ENCODE measurements around the gene CACUL1. TPM values are rescaled to one million over a fixed set of nuclear protein-coding genes. Genes with fewer than 3 reads are reported as not detected.
"Not testable (repeated sequence)": the region's sequence is repeated elsewhere in the genome, so short reads cannot be mapped to it uniquely, and the experiment has no call there.

The CACUL1 gene
- total RNA-seq, 1 experiment from 2014 or later, result 38.5 TPM

DNA sequence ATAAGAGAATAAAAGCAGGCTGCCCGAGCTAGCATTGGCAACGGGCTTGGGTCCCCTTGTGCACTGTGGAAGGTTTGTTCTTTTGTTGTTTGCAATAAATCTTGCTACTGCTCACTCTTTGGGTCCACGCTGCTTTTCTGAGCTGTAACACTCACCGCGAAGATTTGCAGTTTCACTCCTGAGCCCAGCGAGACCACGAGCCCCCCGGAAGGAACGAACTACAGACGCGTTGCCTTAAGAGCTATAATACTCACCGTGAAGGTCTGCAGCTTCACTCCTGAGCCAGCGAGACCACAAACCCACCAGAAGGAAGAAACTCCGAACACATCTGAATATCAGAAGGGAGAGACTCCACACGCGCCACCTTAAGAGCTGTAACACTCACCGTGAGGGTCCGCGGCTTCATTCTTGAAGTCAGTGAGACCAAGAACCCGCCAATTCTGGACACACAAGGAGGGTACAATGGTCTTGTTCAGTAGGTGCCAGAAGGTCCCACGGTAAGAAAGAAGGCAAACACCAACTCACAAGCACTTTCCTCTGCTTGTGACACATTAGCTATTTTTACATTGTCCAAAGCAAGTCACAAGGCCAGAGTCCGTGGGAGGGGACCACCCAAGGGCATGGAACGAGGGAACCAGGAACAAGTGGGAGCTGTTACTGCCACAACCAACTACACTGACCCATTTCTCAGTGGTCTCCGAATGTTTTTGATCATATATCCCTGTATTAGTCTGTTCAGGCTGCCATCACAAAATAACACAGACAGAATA is 29.2 kb upstream of the CACUL1 start:
- H3K18ac ChIP-seq (ENCODE audit: insufficient read length, low read depth, low read length), result no peak overlapping the region
- H3K4me1 ChIP-seq (ENCODE audit: insufficient read depth, low read length), result no peaks in the 10 kb centered on the region
- peaks cover 0 to 6% of the 10 kb centered on the region in 2 experiments; a peak in 2 of 4 replicates for H3K4me1 Mint-ChIP-seq
- H4K8ac ChIP-seq (replicated peaks; ENCODE audit: insufficient read length, low read depth, low read length), result no peak overlapping the region
- H3K79me1 ChIP-seq (ENCODE audit: insufficient read depth, low read depth, low read length, poor library complexity, severe bottlenecking), result no peaks in the 10 kb centered on the region
- TF ChIP-seq, protein P1, sequence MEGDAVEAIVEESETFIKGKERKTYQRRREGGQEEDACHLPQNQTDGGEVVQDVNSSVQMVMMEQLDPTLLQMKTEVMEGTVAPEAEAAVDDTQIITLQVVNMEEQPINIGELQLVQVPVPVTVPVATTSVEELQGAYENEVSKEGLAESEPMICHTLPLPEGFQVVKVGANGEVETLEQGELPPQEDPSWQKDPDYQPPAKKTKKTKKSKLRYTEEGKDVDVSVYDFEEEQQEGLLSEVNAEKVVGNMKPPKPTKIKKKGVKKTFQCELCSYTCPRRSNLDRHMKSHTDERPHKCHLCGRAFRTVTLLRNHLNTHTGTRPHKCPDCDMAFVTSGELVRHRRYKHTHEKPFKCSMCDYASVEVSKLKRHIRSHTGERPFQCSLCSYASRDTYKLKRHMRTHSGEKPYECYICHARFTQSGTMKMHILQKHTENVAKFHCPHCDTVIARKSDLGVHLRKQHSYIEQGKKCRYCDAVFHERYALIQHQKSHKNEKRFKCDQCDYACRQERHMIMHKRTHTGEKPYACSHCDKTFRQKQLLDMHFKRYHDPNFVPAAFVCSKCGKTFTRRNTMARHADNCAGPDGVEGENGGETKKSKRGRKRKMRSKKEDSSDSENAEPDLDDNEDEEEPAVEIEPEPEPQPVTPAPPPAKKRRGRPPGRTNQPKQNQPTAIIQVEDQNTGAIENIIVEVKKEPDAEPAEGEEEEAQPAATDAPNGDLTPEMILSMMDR (conservative IDR thresholded peaks at IDR 0.05), result no peak
- no peak overlapping the region for H3K14ac ChIP-seq (ENCODE audit: insufficient read depth, low read length)
- DNase-seq, result no peak
- H3K9ac ChIP-seq (ENCODE audit: extremely low read depth, insufficient read length, low read length), result no peak overlapping the region
- H4K20me1 ChIP-seq (ENCODE audit: control insufficient read depth, insufficient read depth, insufficient read length), result no peaks in the 10 kb centered on the region
- peak overlapping the region in 1 of 3 experiments; percentile 90; a peak in 3 of 7 replicates for H3K27ac Mint-ChIP-seq
- H3K9me3 Mint-ChIP-seq, result peaks cover 0 to 4% of the 10 kb centered on the region in 2 experiments; a peak in 2 of 5 replicates
- WGBS (ENCODE audit: extremely low coverage, insufficient read length, low lambda C conversion rate), result no CpG with 5 or more reads among the region's 24 CpGs
- no peaks in the 10 kb centered on the region for H3K9me3 ChIP-seq (ENCODE audit: control insufficient read depth, low read depth, low read length)
- no peak overlapping the region for H3T11ph ChIP-seq (ENCODE audit: low read length)
- no peaks in the 10 kb centered on the region for H3K27me3 ChIP-seq (ENCODE audit: insufficient read depth, low read length)
- no peak overlapping the region for H2AFZ ChIP-seq (ENCODE audit: low read length)
- H4K5ac ChIP-seq (ENCODE audit: insufficient read length, low read depth, low read length), result no peak overlapping the region
- H3K23me2 ChIP-seq (ENCODE audit: insufficient read length, low read depth, low read length, poor library complexity, severe bottlenecking), result no peaks in the 10 kb centered on the region
- H2BK120ac ChIP-seq (ENCODE audit: low read depth, low read length, poor library complexity, severe bottlenecking), result no peak overlapping the region
- no peak overlapping the region for H2BK12ac ChIP-seq (ENCODE audit: insufficient read length, low read depth, low read length)
- H2AK5ac ChIP-seq (ENCODE audit: insufficient read length, low read length), result no peak overlapping the region
- H3K23ac ChIP-seq (ENCODE audit: insufficient read length, low read depth, low read length), result no peak overlapping the region
- H3K56ac ChIP-seq (ENCODE audit: insufficient read length, low read depth, low read length), result no peak overlapping the region
- H3K4me3 Mint-ChIP-seq, result no peak overlapping the region
- no peak overlapping the region for H3K4me2 ChIP-seq (ENCODE audit: insufficient read depth, insufficient read length, low read length)
- no peaks in the 10 kb centered on the region for H3K79me2 ChIP-seq (ENCODE audit: insufficient read depth, low read length)
- H2BK15ac ChIP-seq (ENCODE audit: low read depth, low read length), result no peak overlapping the region
- H2BK20ac ChIP-seq (ENCODE audit: low read depth, low read length, poor library complexity, severe bottlenecking), result no peak overlapping the region
- H4K91ac ChIP-seq (ENCODE audit: insufficient read length, low read depth, low read length), result no peak overlapping the region
- H3K27me3 Mint-ChIP-seq (ENCODE audit: low read depth), result no peaks in the 10 kb centered on the region; the same call in 1 of the 2 replicates
- H3K27ac ChIP-seq (ENCODE audit: insufficient read length, low read depth, low read length), result no peak overlapping the region
- no peak overlapping the region for H2BK5ac ChIP-seq (ENCODE audit: insufficient read length, low read length)
- H3K4ac ChIP-seq (ENCODE audit: low read depth, low read length), result no peak overlapping the region
- peaks cover 0 to 2% (median 0%) of the 10 kb centered on the region in 3 experiments; a peak in 1 of 7 replicates for H3K36me3 Mint-ChIP-seq (ENCODE audit: insufficient read depth in 1 of 3, low read depth in 3 of 3)

DNA sequence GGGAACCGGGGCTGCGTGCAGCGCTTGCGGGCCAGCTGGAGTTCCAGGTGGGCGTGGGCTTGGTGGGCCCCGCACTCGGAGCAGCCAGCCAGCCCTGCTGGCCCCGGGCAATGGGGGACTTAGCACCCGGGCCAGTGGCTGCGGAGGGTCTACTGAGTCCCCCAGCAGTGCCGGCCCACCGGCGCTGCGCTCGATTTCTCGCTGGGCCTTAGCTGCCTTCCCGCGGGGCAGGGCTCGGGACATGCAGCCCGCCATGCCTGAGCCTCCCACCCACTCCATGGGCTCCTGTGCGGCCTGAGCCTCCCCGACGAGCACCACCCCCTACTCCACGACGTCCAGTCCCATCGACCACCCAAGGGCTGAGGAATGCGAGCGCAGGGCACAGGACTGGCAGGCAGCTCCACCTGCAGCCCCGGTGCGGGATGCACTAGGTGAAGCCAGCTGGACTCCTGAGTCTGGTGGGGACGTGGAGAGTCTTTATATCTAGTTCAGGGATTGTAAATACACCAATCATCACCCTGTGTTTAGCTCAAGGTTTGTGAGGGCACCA is 28.2 kb upstream of the CACUL1 start:
- H3K4ac ChIP-seq (ENCODE audit: low read depth, low read length); H3K23me2 ChIP-seq (ENCODE audit: insufficient read length, low read depth, low read length, poor library complexity, severe bottlenecking); H4K8ac ChIP-seq (replicated peaks; ENCODE audit: insufficient read length, low read depth, low read length); H3K4me1 ChIP-seq (ENCODE audit: insufficient read depth, low read length); H4K20me1 ChIP-seq (ENCODE audit: control insufficient read depth, insufficient read depth, insufficient read length); H3K79me2 ChIP-seq (ENCODE audit: insufficient read depth, low read length); H2BK20ac ChIP-seq (ENCODE audit: low read depth, low read length, poor library complexity, severe bottlenecking); H3K4me1 Mint-ChIP-seq; H3K4me2 ChIP-seq (ENCODE audit: insufficient read depth, insufficient read length, low read length); H3K9me3 ChIP-seq (ENCODE audit: control insufficient read depth, low read depth, low read length); H3K27ac Mint-ChIP-seq; H3K56ac ChIP-seq (ENCODE audit: insufficient read length, low read depth, low read length); H3K27me3 ChIP-seq (ENCODE audit: insufficient read depth, low read length); H4K5ac ChIP-seq (ENCODE audit: insufficient read length, low read depth, low read length); H2BK12ac ChIP-seq (ENCODE audit: insufficient read length, low read depth, low read length); H2AK5ac ChIP-seq (ENCODE audit: insufficient read length, low read length); H3K79me1 ChIP-seq (ENCODE audit: insufficient read depth, low read depth, low read length, poor library complexity, severe bottlenecking); H3K27ac ChIP-seq (ENCODE audit: insufficient read length, low read depth, low read length); H3K9ac ChIP-seq (ENCODE audit: extremely low read depth, insufficient read length, low read length); H3K9me3 Mint-ChIP-seq; H3T11ph ChIP-seq (ENCODE audit: low read length); H2BK120ac ChIP-seq (ENCODE audit: low read depth, low read length, poor library complexity, severe bottlenecking); DNase-seq; H3K14ac ChIP-seq (ENCODE audit: insufficient read depth, low read length); H3K18ac ChIP-seq (ENCODE audit: insufficient read length, low read depth, low read length); H3K23ac ChIP-seq (ENCODE audit: insufficient read length, low read depth, low read length); H2AFZ ChIP-seq (ENCODE audit: low read length); H3K36me3 Mint-ChIP-seq (ENCODE audit: insufficient read depth in 1 of 3, low read depth in 3 of 3); H3K27me3 Mint-ChIP-seq (ENCODE audit: low read depth); H2BK5ac ChIP-seq (ENCODE audit: insufficient read length, low read length); H4K91ac ChIP-seq (ENCODE audit: insufficient read length, low read depth, low read length); H3K4me3 Mint-ChIP-seq; H2BK15ac ChIP-seq (ENCODE audit: low read depth, low read length): not testable (repeated sequence)
- WGBS (ENCODE audit: extremely low coverage, insufficient read length, low lambda C conversion rate), result no CpG with 5 or more reads among the region's 31 CpGs

Measured in H9 (cell line).